ENCODE results near the gene DEFB114.

GRCh38 chr6:49918787-49919186 is 45.2 kb downstream of the DEFB114 start:
- TF ChIP-seq, protein P1, sequence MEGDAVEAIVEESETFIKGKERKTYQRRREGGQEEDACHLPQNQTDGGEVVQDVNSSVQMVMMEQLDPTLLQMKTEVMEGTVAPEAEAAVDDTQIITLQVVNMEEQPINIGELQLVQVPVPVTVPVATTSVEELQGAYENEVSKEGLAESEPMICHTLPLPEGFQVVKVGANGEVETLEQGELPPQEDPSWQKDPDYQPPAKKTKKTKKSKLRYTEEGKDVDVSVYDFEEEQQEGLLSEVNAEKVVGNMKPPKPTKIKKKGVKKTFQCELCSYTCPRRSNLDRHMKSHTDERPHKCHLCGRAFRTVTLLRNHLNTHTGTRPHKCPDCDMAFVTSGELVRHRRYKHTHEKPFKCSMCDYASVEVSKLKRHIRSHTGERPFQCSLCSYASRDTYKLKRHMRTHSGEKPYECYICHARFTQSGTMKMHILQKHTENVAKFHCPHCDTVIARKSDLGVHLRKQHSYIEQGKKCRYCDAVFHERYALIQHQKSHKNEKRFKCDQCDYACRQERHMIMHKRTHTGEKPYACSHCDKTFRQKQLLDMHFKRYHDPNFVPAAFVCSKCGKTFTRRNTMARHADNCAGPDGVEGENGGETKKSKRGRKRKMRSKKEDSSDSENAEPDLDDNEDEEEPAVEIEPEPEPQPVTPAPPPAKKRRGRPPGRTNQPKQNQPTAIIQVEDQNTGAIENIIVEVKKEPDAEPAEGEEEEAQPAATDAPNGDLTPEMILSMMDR (tag by site-specific recombination; IDR thresholded peaks at IDR 0.05), result no peak
- no peak for TF ChIP-seq ZNF248 (tag by site-specific recombination; IDR thresholded peaks at IDR 0.05)
- no peak for TF ChIP-seq ZNF24 (tag by site-specific recombination; IDR thresholded peaks at IDR 0.05)
- TF ChIP-seq ZNF623 (tag by site-specific recombination; IDR thresholded peaks at IDR 0.05), result no peak
- TF ChIP-seq YY1 (tag by site-specific recombination; IDR thresholded peaks at IDR 0.05), result no peak
- no peak for TF ChIP-seq ZNF37A (tag by site-specific recombination; IDR thresholded peaks at IDR 0.05)
- TF ChIP-seq, protein P2, sequence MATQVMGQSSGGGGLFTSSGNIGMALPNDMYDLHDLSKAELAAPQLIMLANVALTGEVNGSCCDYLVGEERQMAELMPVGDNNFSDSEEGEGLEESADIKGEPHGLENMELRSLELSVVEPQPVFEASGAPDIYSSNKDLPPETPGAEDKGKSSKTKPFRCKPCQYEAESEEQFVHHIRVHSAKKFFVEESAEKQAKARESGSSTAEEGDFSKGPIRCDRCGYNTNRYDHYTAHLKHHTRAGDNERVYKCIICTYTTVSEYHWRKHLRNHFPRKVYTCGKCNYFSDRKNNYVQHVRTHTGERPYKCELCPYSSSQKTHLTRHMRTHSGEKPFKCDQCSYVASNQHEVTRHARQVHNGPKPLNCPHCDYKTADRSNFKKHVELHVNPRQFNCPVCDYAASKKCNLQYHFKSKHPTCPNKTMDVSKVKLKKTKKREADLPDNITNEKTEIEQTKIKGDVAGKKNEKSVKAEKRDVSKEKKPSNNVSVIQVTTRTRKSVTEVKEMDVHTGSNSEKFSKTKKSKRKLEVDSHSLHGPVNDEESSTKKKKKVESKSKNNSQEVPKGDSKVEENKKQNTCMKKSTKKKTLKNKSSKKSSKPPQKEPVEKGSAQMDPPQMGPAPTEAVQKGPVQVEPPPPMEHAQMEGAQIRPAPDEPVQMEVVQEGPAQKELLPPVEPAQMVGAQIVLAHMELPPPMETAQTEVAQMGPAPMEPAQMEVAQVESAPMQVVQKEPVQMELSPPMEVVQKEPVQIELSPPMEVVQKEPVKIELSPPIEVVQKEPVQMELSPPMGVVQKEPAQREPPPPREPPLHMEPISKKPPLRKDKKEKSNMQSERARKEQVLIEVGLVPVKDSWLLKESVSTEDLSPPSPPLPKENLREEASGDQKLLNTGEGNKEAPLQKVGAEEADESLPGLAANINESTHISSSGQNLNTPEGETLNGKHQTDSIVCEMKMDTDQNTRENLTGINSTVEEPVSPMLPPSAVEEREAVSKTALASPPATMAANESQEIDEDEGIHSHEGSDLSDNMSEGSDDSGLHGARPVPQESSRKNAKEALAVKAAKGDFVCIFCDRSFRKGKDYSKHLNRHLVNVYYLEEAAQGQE (tag by site-specific recombination; IDR thresholded peaks at IDR 0.05), result no peak
- TF ChIP-seq, protein P3, sequence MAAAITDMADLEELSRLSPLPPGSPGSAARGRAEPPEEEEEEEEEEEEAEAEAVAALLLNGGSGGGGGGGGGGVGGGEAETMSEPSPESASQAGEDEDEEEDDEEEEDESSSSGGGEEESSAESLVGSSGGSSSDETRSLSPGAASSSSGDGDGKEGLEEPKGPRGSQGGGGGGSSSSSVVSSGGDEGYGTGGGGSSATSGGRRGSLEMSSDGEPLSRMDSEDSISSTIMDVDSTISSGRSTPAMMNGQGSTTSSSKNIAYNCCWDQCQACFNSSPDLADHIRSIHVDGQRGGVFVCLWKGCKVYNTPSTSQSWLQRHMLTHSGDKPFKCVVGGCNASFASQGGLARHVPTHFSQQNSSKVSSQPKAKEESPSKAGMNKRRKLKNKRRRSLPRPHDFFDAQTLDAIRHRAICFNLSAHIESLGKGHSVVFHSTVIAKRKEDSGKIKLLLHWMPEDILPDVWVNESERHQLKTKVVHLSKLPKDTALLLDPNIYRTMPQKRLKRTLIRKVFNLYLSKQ (tag by site-specific recombination; IDR thresholded peaks at IDR 0.05; ENCODE audit: borderline replicate concordance), result no peak
- no peak for TF ChIP-seq ZNF398 (tag by site-specific recombination; IDR thresholded peaks at IDR 0.05)
- TF ChIP-seq ZNF792 (tag by site-specific recombination; IDR thresholded peaks at IDR 0.05), result no peak
- no peak for TF ChIP-seq REPIN1 (tag by site-specific recombination; IDR thresholded peaks at IDR 0.05; ENCODE audit: low read depth)
- no peak for TF ChIP-seq HOXC10 (CRISPR knock-in tag; IDR thresholded peaks at IDR 0.05)
